NCI-H2227 (cell line): ENCODE measurements around the gene NRXN3.

ENCODE experiments used
- DNase-seq: peaks from one replicate; lab custom pipeline; 2025; ENCODE audit not compliant: unreplicated experiment; lab: John Stamatoyannopoulos, UW

NRXN3 gene

DNA sequence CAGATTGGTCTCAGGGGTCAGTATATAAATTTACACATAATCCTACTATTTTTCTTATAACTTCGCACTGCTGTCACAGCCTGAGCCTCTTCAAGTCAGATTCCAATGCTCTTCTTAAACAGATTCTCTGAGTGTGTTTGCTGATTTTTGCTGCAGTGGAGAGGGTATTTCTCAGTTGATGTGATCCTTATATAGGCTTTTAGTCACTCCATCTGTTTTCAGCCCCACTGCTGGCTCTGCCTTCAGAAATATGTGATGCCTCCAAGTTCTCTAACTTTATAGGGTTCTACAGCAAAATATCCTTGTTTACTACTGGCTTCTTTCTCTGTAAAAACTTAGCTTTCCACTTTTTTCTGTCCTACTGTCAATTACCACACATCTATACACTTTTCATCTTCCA lies 702.7 kb downstream of the NRXN3 start:
- no peak for DNase-seq

DNA sequence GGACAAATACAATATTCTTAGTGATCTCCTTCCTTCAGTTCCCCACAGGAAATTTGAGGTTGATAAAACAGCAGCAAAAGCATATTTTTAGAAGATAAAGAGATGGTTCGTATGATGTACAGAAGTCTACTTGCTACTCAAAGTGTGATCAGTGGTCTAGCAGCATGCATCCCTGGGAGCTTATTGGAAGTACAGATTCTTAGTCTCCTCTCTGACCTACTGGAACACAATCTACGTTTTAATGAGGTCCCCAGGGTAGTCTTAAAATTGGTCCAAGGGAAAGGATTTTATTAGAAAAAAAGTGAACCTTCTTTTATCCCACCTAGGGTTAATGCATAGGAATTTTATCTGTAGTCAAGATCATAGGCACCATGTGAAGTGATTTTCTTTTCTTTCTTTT lies 703.4 kb downstream of the NRXN3 start:
- no peak for DNase-seq

DNA sequence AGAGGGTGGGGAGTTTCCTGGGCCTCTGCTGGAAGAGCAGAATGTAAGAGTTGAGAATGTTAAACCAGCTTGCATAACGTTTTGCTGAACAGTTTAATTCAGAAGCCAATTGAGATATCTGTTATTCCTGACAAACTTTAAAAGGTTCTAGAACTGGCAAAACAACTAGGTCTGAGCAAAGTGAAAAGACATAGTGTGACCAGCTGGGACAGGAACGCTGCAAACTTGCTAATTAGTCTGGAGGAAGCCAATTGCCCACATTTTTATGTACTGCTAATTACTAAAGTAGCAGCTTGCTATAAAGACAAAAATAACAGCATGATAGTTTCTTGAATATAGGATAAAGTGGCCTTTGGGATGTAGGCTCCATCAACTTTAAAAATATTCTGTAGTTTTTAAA lies 704.9 kb downstream of the NRXN3 start:
- DNase-seq, result no peak

DNA sequence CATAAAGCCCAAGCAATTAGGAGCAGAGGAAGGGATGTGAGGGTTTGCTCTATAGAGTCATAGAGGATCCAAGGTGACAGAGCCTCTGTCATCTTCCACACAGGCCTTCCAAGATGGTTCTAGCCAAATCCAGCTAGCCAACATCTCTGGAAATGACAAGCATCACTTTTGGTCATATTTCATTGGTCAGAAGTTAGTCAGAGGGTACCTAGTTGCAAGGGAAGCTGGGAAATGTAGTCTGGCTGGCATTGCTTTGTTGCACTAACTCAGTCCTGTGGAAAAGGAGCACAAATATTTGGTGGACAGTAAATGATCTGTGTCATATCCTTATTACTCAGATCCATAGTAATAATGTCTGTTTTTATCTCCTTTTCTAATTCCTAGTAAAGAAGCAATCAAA lies 715.7 kb downstream of the NRXN3 start:
- no peak for DNase-seq

DNA sequence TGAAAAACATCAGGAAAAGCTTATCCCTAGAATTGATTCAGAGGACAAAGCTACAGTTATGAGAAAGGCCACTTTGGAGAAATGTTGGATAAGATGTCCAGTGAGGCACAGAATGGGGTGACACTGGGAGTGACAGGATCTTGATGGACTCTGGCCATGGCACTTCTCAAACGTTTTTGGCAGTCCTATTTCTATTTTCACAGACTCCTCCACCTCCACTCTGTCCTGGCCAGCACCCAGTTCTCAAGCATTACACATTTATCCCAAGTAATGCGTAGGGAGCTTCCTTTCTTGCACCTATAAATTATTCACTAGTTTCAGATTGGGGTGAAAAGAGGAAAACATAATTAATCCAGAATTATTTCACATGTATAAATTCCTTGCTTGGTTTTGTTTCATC lies 727.3 kb downstream of the NRXN3 start:
- DNase-seq, result no peak

DNA sequence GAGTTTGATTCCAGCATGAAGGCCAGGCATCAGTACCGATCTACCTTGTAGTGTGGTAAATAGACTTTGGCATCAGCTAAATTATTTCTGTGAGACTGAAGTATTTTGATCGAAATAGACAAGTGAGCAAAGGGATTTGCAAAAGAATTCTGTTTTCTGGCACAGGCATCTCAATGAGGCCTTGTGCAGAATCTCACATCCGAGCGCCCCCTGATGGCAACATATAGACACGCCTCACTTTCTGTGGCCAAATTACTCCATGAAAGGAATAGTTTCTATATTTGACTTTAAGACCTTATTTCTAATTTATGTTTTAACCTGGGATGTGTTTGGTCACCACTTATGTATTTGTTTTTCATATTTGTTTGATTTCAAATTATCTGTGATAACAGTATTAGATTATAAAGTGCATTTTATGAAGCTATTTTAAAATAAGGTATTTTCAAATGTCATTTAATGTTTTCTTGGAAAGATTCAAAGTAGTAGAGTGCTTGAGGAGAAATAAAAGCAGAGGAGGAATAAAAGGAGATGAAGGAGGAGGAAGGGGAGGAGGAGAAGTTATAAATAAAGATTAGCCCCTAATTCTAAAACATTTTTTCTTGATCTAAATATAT lies 731.9 kb downstream of the NRXN3 start:
- DNase-seq, result peak; percentile 63

DNA sequence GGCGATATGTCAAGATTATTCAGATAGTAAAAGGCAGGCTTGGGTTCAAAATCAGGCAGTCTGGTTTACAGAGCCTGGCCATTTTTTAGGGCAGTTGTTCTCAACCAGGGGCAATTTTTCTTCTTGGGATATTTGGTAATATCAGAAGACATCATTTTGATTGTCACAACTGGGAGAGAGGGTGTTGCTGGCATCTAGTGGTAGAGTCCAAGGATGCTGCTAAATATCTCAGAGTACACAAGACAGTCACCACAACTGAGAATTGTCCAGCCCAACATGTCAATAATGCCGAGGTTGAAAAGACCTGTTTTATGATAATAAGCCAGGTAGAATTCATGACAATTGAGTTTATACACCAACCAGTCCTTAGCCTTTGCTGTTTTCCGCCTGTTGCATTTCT lies 733.9 kb downstream of the NRXN3 start:
- no peak for DNase-seq

DNA sequence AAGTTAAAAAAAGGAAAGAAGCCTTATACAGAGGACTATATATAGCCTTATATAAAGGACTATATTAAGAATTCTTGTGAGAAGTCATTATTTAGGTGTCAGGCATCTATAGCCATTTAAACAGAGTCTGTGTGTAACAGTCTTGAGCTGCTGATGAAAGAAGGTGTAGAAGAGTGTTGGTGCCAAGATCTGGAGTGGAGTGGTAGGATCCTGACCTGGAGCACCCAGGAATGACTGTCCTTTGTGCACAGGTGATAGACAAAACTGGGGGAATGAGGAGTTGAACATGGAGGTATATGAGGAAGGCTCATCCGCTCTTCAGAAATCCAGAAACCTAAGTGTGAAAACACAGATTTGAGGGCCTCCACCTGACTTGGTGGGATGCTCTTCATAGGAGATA lies 747.3 kb downstream of the NRXN3 start:
- DNase-seq, result no peak

DNA sequence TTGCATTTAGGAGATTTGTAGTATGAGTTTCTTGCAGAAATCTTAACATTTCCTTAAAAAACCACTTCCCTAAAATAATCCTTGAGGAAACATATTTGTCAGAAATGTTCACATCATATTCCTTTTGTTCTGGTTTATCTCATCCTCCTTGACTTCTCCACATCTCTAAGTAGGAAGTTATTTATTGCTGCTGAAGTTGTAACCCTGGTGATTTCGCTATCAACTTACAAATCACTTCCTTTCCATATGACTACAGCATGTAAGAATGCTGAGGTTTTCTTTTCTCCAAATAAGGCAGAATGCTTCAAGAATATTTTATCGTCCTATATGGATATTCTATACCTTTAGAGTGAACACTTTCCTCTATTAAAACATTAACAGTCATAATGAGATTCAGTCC lies 751.7 kb downstream of the NRXN3 start:
- no peak for DNase-seq

DNA sequence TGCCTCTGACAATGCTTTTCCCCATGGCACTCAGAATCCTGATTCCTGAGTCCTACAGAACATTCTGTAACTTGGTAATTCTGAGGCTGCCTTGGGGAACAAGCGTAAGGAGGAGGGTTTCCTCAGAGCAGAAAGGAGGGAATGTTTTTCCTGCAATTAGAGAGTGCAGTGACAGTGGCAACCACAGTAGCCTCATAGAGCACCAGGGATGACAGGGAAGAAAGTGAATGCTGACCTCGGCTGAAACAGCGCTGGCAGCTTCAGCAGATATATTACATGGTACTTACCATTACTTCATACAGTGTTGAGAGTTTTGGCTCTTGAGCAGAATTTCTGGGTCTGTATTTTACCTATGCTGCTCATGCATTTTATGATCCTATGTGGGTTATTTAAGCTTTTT lies 757.1 kb downstream of the NRXN3 start:
- no peak for DNase-seq

DNA sequence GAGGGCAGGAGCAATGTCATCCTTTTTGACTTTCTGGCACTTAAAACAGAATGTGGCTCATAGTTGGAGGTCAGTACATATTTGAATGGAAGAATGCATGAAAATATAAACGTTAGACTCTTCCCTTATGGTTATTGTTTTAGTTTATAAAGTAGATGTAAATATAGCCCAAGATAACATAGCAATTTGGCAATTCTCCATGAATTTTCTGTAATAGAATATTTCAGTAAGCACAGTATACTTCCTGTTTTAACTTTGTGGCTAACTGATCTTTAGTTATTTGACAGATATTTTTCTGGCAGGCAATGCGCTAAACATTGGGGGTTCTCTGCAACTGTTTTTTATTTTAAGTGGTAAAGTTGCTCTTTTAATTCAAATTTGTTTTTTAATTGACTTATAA lies 763.0 kb downstream of the NRXN3 start:
- DNase-seq, result no peak

DNA sequence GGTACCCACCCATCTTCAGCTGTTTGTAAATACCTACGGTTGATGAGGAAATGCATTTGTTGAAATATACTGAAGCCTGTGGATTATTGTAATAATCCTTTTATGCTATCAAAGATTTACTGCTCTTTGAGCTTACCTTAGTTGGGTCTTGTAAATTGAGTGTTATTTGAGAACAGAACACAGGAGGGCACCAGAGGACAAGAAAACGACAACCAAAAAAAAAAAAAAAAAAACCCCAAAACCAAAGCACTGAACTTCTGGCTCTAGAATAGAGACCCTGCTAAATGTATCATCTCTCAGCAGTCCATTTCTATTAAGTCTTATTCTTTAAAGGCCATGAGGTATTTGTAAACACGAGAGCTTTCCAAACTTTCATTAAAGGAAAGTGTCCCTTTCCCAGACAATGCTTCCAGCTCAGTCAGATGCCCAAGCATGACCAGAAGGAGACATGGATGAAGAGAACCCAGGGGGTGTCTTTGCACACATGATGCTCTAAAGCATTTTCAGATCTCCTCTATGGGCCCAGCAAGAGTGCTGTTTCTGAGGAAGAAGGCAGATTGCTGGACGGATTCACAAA lies 763.9 kb downstream of the NRXN3 start:
- peak; percentile 32 for DNase-seq

DNA sequence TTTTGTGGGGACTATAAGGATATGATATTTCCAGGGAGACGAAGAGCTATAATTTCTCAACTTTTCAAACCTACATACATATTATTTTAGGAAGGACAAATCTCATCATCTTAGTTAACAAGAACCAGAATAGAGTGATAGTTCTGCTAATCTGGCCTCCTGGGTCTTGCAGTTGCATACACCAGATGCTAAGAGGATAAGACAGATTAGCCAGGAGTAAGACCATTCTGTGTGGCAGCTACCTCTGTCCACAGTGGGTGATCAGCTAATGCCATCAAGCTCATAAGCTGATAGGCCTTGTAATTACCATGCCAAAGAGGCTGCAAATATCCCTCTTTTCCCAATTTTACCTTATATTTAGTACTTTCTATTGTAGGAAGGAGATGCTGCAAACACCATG lies 776.8 kb downstream of the NRXN3 start:
- no peak for DNase-seq

DNA sequence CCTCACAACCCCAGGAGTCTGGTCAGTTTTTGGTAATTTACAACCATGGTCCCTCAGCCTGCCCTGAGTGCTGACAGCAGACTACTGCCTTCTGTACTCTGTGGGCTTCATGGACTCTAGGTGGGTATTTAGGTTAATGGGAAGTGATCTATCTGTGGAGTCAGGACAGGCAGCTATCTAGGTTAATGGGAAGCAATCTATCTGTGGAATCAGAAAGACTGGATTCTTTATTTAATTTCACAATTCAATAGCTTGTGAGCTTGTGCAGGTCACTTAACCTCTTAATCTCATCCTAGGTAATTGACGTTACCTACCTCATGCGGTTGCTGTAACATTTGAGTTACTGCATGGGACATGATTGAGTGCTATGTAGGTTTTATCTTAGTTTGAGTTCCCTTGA lies 777.5 kb downstream of the NRXN3 start:
- DNase-seq, result no peak

DNA sequence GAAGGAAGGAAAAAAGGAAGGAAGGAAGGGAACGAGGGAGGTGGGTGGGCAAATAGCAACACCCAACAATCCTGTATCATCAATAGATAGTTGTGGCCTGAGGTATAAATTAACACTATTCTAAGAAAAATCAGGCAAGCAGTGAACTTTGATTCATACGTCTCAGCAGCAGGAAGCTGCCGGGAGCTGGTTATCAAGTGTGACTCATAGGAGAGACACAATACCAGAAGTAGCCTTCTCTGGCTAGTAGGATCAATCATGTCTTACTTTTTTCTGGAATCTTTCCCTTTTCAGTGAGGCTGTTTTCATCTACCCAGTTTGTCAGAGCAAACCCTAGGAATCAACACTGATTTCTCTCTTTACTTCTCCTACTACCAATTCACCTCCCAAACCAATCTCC lies 780.5 kb downstream of the NRXN3 start:
- no peak for DNase-seq

DNA sequence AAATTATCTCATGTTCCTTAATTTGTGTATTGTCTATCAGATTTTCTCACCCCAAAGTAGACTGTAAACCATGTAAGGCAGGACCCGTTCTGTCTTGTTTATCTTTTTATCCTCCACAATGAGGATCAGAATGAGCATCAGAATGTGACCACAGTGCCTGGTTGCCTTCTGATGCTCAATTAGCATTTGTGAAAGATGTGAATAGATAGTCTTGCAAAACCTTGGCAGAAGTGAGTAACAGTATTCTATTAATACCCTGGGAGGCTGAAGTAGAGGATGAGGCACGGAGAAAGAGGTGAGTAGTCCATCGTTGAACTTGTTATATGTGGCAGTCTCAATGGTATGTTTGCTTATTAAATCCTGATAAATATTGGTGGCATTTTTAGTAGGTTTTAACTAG lies 781.4 kb downstream of the NRXN3 start:
- no peak for DNase-seq

DNA sequence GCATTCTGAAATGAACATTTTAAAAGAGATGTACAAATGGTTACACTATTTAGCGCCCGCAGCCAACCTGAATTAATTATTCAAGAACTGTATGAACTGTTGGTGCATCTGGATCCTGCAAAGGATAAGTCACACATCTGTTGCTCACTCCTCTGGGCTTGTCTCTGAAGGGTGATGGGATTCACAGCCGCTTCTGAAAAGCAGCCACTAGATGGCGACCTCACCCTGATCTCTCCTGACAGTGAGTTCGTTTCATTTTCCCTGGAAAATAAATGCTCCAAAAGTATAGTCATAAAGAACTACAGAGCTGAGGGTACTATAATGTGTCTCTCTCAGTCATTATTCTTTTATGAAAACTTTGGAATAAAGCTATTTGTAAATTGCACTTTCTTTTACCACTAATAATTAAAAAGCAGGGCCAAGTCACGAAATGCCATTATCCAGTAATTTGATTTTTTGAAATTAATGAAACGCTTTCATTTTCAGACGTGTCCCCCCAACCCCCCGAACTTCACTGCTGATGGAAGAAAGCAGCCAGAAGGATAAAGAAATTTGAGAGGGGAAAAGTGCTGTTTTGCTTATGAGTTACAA lies 789.6 kb downstream of the NRXN3 start:
- DNase-seq, result peak; percentile 73

DNA sequence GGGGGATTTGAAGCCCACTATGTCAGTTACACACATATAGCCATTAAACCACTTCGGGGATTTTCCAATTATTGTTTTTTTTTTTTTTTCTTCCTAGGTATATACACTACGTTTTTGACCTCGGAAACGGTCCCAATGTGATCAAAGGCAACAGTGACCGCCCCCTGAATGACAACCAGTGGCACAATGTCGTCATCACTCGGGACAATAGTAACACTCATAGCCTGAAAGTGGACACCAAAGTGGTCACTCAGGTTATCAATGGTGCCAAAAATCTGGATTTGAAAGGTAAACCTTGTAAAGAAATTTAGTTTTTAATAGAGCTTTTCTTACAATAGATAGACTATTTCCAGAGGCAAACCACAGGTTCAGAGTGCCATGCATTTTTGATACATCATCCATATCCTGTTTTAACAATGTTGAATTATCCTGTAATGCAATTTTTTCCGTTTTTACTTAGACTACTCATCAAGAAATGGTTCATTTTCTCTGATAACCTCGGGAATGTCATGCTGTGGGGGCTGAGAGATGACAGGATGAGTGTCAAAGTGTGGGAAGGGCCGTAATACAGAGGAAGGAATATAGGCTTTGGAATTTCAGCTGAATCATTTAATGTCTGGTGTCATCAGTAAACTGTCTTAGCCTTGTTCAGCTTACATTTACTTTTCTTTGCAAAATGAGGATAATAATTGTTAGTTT lies 797.1 kb downstream of the NRXN3 start:
- no peak for DNase-seq

DNA sequence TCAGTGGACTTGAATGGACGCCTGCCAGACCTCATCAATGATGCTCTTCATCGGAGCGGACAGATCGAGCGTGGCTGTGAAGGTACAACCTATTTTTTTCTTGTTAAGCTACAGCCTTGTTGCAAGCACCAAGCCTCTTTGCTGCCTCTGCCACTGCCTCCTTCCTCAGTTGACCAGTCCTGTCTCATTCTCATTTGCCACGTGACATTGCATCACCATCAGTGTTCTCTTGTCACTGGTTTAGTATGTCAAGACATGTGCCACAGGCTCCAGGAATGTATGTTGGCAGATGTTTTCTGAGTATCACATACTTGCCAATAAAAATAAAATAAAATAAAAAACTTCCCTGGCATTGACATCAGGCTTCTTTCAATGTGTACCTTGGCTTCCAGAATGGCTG lies 798.1 kb downstream of the NRXN3 start:
- DNase-seq, result no peak

DNA sequence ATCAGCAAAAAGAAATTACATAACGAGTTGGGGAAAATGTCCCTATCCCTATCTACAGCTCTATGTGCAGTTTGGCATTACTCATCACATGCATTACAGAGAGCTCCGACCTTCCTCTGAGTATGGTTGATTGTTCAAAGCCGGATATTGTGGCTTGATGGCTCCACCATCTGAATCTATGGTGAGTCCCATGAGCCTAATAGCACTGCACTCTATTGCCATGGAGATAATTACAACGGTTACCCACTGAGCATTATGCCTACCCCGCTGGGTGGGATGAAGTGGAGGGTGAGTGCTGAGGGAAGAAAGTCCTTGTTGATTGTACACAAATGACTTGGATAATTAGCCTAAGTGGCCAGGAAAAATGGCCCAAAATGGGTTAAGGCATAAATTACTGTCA lies 800.5 kb downstream of the NRXN3 start:
- DNase-seq, result peak; percentile 86

DNA sequence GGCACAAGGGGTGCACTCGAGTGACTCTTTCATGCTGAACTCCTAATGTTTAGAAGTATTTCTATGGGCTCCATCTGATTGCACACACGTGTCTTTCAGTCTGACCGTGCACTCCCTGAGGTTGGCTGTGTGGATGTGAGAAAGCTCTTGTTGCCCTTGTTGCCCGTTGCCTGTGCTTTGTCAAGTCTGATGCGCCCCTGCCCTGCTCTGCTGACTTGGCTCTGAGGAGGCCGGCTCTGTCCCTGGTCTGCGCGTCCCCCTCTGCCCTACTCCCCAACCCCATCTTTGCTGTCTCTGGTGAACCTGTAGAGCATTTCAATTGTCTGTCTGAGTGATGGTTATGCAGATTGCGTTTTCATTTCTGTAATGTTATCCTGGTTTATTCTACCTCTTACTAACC lies 802.3 kb downstream of the NRXN3 start:
- DNase-seq, result no peak

DNA sequence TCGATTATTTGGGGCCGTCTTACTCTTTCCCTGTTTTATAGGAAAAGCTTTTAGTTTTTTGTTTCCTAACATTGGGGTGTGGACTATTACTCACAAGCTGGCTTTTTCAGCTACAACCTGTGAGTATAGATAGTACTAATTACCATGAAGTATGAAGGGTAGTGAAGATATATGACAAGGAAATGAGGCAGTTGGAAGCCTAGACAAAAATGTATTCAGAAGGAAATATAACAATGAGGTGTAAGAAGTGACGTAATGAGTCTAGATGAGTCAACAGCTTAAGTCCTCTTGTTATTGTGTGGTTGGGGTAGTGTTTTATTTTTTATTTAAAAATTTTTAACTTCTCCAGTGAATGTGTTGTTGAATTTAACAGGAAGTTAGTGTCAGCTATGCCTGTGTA lies 804.5 kb downstream of the NRXN3 start:
- DNase-seq, result no peak
